GM19438 (cell line): ENCODE data around the gene PSMA7.

Experiments used
- ATAC-seq: cut with Tn5 transposase; IDR thresholded peaks from one replicate; pipeline ENCODE4 v1.9.1; 2021; ENCODE audit warnings: low read depth; ENCODE audit not compliant: unreplicated experiment

PSMA7 gene

DNA sequence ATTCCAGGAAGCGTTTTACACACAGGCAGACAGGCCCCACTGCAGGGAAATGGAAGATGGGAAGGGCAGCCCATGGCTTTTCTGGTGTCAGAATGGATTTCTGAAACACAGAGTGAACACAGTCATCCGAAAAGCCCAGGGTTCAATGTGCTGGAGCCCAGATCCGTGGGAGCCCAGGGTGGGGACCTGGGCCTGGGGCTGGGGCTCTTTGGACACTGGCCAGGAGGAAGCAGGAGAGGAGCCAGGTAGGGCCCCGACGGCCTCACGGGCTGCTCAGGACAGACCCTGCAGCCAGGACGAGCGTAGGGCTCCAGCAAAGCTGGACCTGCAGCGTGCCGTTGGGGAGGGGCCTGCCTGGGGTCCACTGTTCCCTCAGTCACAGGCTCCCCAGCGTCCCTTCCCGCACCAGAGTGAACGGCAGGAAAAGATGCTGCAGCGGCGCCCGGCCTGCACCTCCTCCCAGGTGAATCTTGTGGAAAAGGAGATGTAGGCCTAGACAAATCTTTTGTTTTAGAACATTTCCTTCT, 45.2 kb downstream of the PSMA7 start:
- ATAC-seq = no peak

DNA sequence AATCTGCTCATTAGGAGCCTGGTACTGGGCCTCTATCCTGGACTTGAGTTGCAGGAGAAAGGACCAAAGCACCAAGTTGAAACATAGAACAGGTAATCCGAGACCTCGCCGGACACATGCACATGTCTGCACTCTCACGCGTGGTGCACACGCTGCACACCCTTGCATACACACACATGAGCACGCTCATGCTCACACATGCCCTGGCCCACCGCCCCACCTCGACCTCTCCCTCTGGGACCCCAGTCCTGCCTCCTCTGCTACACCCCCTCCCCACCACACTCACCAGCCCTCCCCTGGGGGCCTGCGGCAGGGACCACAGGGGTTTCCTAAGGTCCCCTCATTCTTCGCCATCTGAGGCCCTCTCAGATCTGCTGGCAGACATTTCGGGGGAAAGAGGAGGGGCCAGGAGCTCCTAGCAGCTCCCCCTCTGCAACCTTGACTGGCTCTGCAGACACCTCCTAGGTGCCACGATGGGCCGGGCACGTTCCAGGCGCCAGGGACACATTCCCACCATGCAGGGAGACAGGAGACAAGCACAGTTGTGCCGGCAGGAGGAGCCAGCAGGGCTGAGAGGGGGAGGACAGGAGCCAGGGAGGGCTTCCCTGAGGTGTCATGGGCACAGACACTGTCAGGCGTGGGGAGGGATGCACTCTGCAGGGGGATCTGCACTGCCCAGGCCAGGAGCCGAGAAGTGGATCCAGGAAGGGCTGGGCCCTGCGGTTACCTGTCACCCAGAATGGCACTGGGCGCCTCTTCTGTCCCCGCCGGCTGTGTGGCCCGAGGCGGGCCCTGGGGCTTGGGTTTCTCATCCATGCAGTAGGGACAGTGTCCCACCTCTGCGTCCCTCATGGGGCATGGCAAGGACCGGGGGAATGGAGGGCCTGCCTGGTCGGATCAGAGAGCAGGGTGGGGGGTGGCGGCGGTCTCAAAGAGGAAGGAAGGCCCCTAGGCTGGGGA, 46.5 kb downstream of the PSMA7 start:
- no peak for ATAC-seq

DNA sequence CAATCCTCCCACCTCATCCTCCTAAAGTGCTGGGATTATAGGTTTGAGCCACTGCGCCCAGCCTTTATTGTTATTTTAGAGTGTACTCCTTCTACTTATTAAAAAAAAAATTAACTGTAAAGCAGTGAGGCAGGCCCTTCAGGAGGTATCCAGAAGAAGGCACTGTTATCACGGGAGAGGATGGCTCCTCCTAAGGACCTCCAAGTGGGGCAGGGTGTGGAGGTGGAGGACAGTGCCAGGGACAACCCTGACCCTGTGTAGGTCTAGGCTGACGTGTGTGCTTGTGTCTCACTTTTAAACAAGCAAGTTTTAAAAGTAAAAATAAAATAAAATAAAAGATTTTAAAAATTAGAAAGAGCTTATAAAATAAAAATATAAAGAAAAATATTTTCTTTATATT, 53.8 kb downstream of the PSMA7 start:
- no peak for ATAC-seq

DNA sequence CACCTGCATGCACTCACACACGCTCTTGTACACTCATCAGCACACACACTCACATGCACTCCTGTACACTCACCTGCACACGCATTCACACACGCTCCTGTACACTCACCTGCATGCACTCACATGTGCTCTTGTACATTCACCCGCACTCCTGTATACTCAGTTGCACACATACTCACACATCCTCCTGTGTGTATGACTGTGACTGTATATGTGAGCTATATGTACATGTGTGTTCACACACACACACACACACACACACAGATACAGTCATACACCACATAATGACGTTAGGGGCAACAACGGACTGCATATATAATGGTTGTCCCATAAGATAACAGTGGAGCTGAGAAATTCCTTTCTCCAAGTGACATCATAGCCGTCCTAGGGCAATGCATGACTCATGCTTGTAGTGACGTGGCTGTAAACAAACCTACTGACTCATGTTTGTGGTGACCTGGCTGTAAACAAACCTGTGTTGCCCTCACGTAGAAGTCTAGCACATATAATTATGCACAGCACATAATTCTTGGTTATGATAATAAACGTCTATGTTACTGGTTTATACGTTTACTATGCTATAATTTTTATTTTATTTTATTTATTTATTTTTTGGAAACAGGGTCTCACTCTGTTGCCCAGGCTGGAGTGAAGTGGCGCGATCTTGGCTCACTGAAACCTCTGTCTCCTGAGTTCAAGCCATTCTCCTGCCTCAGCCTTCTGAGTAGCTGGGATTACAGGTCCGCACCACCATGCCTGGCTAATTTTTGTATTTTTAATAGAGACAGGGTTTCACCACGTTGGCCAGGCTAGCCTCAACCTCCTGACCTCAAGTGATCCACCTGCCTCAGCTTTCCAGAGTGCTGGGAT, 54.7 kb downstream of the PSMA7 start:
- ATAC-seq = no peak

DNA sequence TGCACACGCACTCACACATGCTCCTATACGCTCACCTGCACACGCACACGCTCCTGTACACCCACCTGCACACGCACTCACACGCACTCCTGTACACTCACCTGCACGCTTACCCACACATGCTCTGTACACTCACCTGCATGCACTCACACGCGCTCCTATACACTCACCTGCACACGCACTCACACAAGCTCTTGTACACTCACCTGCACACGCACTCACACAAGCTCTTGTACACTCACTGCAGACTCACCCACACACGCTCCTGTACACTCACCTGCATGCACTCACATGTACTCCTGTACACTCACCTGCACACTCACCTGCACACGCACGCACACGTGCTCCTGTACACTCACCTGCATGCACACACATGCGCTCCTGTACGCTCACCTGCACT, 55.6 kb downstream of the PSMA7 start:
- ATAC-seq = no peak

DNA sequence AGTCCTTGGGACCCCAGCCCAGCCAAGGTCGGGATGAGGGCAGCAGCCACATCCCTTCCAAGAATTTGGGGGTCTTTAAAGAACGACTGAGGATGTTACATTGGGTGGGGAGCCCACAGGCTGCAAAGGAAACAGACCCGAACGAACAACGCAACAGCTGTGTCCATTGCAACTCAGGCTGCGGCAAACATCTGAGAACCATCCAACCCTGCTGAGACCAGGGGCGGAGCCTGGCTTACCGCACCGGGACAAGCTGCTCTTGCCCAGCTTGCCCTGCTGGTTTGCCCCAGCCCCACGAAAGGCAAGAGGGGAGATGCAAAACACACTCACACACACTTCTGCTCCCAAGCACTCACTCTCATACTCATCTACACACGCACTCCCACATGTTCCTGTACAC, 56.0 kb downstream of the PSMA7 start:
- no peak for ATAC-seq
